Esophagus mucosa (tissue), 1 donor: Measurements from ENCODE around the gene CCDC141. TPM values are rescaled to one million over a fixed set of nuclear protein-coding genes. Genes with fewer than 3 reads are reported as not detected.

Experiments
- ATAC-seq: fragments of 200-7000 bp; cut with Tn5 transposase; one replicate; pipeline ENCODE4 v1.9.1; 2020
- total RNA-seq: library from RNA; stranded (reverse); gene quantifications from one replicate; pipeline ENCODE4 v1.2.4, GENCODE V29; 2023
- donor health status: DM: yes; HTN: yes; CAD: no.

The CCDC141 gene
- total RNA-seq, 1 donor from 2014 or later = 0.28 TPM

DNA sequence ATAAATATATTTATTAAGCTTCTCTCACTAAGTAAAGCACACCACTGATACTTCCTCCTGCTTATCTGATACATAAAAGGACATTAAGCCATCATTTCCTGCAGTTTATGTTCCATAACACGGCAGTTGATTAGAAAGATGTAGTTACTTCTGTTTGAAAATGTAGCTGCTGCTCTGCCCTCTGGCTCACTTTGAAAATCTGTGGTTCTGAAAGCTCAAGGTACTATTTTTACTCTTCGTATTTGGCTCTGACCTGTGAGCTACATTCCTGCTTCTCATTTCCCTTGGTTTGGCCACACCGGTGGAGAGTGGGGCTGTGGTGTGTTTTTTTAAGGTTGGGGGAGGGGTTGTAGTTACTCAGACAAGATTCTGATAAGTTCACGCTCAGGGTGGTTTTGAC is 229.9 kb downstream of the CCDC141 start:
- ATAC-seq = no peak

- no peak for ATAC-seq
Measured at GRCh38 chr2:178819147-178819875, 230.6 kb downstream of the CCDC141 start.

GRCh38 chr2:178811901-178812300 is 238.0 kb downstream of the CCDC141 start:
- ATAC-seq = no peak

- ATAC-seq = no peak
Measured at GRCh38 chr2:178811045-178811444, 238.9 kb downstream of the CCDC141 start.

- no peak for ATAC-seq
Measured at GRCh38 chr2:178810422-178810821, 239.5 kb downstream of the CCDC141 start.

GRCh38 chr2:178807227-178808008 is 242.5 kb downstream of the CCDC141 start, which contains the start of gene TTN:
TTN (minus strand) TSS chr2:178807423; CDS start chr2:178804642, 2,781 bp downstream.
- no peak for ATAC-seq

GRCh38 chr2:178806543-178806942 is 243.4 kb downstream of the CCDC141 start:
- no peak for ATAC-seq

DNA sequence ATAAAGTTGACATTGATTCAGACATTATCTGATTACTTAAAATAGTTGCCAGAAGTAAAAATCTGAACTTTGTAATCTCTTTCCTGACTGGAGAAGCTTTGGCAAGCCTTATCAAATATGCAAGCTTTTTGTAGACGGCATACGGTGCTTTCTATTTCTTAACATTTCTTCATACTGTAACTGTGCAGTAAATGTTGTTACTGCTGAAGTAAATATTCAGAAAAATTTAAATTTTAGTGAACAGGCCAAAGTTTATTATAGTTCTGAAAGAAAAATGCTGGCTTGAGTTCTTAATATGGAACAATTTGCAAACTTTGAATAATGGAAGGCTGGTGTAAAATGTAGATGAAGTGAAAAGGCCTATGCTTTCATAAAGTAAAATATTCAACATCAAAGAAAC is 244.5 kb downstream of the CCDC141 start:
- ATAC-seq = no peak

GRCh38 chr2:178804791-178805190 is 245.1 kb downstream of the CCDC141 start:
- no peak for ATAC-seq

DNA sequence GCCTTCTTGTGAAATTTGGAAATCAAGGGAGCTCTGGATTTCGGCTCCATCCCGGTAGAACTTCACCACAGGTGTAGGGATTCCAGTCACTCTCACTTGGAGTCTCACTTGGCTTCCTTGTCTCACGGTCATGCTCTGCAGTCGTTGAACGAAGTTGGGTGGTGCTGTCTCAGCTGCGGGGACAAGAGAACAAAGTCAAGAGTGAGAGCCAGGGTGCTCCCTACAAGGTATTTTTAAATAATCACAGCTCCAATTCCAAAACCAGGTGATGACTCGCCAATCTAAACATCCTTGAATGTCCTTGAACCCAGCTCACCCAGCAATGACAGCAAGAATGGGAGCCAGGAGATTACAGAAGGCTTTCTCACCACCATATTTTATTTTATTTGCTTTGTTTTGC is 249.4 kb downstream of the CCDC141 start:
- ATAC-seq = no peak

GRCh38 chr2:178799305-178799704 is 250.6 kb downstream of the CCDC141 start:
- no peak for ATAC-seq

GRCh38 chr2:178796079-178796677 is 253.8 kb downstream of the CCDC141 start:
- no peak for ATAC-seq

- no peak for ATAC-seq
Measured at GRCh38 chr2:178787934-178788333, 262.0 kb downstream of the CCDC141 start.

DNA sequence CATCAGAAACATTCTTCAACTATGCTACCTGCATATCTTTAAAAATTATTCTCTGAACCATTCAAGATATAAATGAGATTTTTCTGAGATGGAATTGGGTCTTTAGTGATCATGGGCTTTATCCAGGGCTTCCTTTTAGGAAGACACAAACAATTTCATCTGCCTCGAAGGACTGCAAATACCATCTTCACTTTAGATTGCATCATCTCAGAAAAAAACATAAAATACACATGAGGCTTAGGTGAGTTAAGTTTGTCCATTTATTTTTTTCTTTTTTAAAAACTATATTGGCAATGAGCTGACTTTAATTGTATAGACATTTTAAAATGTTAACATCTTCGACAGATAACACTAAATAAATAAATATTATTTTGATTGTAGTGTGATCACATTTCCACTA is 262.8 kb downstream of the CCDC141 start:
- no peak for ATAC-seq

DNA sequence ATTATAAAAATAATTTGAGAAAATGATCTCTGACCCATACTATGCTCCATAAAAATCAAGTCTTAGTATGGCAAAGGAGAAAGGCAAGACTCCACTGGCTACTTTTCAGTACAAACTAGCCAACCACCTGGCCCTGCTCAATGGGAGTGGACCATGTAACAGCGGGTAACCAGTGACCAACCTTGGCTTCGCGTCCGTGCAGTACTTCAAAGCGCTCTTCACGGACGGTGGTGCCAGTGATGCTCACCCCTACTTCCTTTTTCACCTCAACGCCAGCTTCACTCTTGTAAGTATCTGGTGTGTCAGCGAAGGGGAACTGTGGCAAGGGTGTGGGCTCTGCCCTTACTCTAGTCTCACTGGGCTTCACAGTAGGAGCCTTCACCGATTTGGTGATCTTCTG is 266.0 kb downstream of the CCDC141 start:
- no peak for ATAC-seq

- no peak for ATAC-seq
Measured at GRCh38 chr2:178782236-178782635, 267.7 kb downstream of the CCDC141 start.

Other genes starting within 250 kb of the CCDC141 start
- gene TTN, start 242.7 kb downstream of the CCDC141 start, total RNA-seq = 1.5 TPM
- 19.8 TPM for gene SESTD1, start 214.7 kb upstream of the CCDC141 start, total RNA-seq